ENCODE measurements around the gene NCMAP.

NCMAP gene

DNA sequence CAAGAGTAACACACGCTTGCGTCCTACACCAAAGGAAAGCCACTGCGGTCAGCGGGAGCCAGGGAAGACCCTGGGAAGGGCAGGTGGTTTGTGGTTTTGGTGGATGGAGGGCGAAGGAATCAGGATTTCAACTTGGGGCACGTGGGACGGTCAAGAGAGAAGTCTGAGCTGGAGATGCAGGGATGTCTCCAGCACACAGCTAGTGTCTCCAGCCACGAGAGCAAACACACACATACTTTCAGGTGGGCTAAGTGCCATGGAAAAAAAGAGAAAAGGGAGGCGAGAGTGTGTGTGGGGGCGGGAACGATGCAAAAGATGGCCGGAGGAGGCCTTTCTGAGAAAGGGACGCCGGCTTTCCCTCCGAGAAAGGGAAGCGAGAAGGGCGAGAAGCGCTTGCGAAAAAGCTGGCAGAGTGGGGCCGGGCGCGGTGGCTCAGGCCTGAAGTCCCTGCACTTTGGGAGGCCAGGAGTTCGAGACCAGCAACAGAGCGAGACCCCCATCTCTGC is 85.8 kb downstream of the NCMAP start:
- POLR2A ChIA-PET (ENCODE audit: low non-redundant PET) = interaction anchor here (0.9 kb wide), 1 partner anchor 46 kb away, joined by 3 read pairs; no protein-coding TSS in a partner anchor
- no peak for DNase-seq (ENCODE audit: low spot score)
- CTCF ChIA-PET = interaction anchor here (0.6 to 1.1 kb wide), 2 partner anchors 8 to 55 kb away, joined by 5 to 7 read pairs; no protein-coding TSS in a partner anchor
- H3K27ac ChIP-seq = peak overlapping the region; percentile 98
- TF ChIP-seq, protein P1, sequence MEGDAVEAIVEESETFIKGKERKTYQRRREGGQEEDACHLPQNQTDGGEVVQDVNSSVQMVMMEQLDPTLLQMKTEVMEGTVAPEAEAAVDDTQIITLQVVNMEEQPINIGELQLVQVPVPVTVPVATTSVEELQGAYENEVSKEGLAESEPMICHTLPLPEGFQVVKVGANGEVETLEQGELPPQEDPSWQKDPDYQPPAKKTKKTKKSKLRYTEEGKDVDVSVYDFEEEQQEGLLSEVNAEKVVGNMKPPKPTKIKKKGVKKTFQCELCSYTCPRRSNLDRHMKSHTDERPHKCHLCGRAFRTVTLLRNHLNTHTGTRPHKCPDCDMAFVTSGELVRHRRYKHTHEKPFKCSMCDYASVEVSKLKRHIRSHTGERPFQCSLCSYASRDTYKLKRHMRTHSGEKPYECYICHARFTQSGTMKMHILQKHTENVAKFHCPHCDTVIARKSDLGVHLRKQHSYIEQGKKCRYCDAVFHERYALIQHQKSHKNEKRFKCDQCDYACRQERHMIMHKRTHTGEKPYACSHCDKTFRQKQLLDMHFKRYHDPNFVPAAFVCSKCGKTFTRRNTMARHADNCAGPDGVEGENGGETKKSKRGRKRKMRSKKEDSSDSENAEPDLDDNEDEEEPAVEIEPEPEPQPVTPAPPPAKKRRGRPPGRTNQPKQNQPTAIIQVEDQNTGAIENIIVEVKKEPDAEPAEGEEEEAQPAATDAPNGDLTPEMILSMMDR (conservative IDR thresholded peaks at IDR 0.05; ENCODE audit: low read depth) = no peak

DNA sequence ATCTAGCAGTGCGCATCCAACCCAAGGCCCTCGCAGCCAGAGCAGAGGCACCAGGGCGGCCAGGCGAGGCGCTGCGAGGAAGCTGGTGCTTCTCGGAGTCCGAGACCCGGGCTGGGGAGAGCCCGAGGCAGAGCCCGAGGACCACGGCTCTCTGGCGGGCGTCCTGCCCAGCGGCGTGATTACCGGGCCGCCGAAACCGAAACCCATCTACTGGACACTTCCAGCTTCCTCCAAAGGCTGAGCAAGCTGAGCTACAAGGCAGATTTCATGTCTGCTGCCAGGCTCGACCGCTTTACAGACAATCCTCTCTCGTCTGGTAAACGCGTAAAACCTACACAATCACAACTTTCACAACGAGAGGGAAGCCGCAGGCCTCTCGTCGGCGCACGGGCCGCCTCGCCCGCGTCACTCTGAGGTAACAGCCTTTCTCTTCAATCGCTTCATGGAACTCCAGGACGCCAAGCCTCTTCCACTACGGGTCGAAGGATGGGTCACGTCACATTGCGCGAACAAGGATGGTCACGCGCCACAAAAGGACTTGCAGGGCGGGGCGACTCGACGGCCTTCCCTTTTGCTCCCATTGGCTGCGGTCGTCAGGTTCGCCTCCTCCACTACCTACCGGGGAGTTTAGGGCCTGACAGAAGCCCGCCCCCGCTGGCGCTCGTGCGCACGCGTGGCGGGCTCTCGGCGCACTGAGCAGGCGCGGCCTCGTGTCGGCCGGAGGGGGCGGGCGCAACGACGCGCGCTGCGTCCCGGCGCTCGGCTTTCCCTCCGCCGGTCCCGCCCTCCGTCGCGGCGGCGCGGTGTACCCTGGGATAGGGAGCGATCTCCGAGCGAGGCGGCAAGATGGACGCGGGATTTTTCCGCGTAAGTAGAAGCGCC is 86.8 kb downstream of the NCMAP start, which contains the start of gene SRRM1:
Gene SRRM1 (plus strand): TSS at position 822 of the 882 bp plus-strand sequence. CDS start 25 bp downstream, at position 847.
- TF ChIP-seq, protein P1 (conservative IDR thresholded peaks at IDR 0.05; ENCODE audit: low read depth) = 0 out of 2 replicates have a peak, but pooled peaks have one; percentile 7
- peak; percentile 99 for DNase-seq (ENCODE audit: low spot score)
- ChIA-PET POLR2A (ENCODE audit: low non-redundant PET) (interaction anchor here (0.9 kb wide), 1 partner anchor 47 kb away, joined by 3 read pairs; no protein-coding TSS in a partner anchor), CTCF (interaction anchor here (0.6 to 1.1 kb wide), 3 partner anchors 9 to 594 kb away, joined by 4 to 7 read pairs (median 5); no protein-coding TSS in a partner anchor)
- H3K27ac ChIP-seq = peak within 1 kb of the TSS; percentile 98

DNA sequence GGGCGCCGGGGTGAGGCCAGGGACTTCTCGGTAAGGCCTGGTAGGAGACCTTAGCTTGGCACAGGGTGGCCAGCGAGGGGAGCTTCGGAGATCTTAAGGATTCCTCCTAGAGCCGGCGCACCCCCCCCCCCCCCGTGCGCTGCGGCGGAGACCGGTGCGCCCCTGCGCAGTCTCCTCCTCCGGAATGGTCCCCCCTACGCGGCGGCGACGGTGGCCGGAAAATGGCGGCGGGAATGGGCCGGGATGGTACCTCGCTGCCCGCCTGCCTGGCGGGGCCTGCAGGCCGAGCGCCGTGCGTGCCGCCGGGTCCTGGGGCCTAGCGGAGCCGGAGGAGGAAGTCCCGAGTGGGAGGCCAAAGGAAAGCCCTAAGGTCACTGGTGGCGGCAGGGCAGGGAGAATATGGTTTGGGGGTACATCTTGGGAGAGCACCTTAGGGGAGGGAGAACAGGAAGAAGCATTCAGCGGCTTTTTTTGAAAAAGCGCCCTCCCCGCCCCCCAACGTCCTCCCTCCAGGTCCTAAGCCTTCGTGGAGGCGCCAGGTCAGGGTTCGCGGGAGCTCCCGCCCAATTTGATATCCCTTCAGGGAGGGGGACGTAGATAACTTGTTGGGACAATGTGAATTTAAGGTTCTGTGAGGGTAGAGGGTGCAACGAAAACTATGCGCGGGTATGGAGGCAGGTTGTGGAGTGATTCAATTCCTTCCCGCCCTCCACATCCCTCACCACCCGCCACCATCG is 87.6 kb downstream of the NCMAP start:
- TF ChIP-seq, protein P1 (conservative IDR thresholded peaks at IDR 0.05; ENCODE audit: low read depth) = no peak
- POLR2A ChIA-PET (ENCODE audit: low non-redundant PET) = no interaction called here
- peak overlapping the region; percentile 98 for H3K27ac ChIP-seq
- CTCF ChIA-PET = no interaction called here
- peak; percentile 10 for DNase-seq (ENCODE audit: low spot score)

DNA sequence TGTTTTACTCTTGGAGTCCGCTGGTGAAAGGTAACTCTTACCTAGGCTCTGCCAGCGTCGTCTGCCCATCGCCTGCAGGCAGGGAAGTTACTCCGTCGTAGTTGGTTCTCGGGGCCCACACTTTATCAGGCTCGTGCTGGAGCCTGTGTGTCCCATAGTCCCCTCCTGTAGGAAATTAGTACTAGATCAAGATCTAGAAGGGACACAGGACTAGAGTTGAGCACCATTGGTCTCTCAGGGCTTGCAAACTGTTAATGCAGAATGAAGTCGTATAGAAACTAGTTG is 88.2 kb downstream of the NCMAP start:
- ChIA-PET CTCF (no interaction called here), POLR2A (ENCODE audit: low non-redundant PET) (no interaction called here)
- peak overlapping the region; percentile 98 for H3K27ac ChIP-seq
- TF ChIP-seq, protein P1 (conservative IDR thresholded peaks at IDR 0.05; ENCODE audit: low read depth) = no peak
- DNase-seq (ENCODE audit: low spot score) = no peak

DNA sequence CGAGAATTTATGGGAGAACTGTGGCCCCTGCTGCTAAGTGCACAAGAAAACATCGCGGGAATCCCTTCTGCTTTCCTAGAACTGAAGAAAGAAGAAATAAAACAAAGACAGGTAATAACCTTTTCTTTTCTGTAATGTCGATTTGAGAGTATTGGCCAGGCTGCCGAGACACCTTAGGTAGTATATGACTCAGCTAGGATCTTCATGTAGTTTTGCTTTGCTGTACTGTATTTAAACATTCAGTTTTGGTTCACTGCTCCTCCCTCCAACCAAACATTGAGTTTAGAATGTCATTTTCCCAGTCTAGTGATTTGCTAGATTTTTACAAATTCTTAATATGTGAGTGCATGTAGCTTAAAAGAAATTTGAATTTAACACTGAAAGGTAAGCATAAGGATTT is 93.0 kb downstream of the NCMAP start:
- TF ChIP-seq, protein P1 (conservative IDR thresholded peaks at IDR 0.05; ENCODE audit: low read depth) = no peak
- CTCF ChIA-PET = no interaction called here
- H3K27ac ChIP-seq = no peak overlapping the region
- POLR2A ChIA-PET (ENCODE audit: low non-redundant PET) = no interaction called here
- DNase-seq (ENCODE audit: low spot score) = no peak

DNA sequence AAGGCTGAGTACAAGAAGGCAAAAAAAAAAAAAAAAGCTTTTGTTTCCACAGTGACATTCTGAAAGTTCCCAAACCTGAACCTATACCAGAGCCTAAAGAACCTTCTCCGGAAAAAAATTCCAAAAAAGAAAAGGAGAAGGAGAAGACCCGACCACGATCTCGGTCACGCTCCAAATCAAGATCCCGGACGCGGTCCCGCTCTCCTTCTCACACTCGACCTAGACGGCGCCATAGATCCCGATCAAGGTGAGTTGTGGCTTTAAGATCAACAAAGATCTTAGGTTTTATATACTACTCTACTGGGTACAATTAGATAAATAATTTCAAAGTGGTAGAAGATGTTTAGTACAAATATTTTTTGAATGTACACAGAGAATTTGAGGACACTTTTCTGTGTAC is 96.5 kb downstream of the NCMAP start:
- TF ChIP-seq, protein P1 (conservative IDR thresholded peaks at IDR 0.05; ENCODE audit: low read depth) = no peak
- DNase-seq (ENCODE audit: low spot score) = no peak
- POLR2A ChIA-PET (ENCODE audit: low non-redundant PET) = no interaction called here
- CTCF ChIA-PET = no interaction called here
- no peak overlapping the region for H3K27ac ChIP-seq
